Osteocyte (in vitro differentiated cells): ENCODE measurements around the gene TXNIP. TPM values are rescaled to one million over a fixed set of nuclear protein-coding genes. Genes with fewer than 3 reads are reported as not detected.

Source experiments
- DNase-seq: peaks from one replicate; pipeline ENCODE4 v3.0.0; 2021; ENCODE audit warnings: mixed read lengths; ENCODE audit not compliant: unreplicated experiment; ENCODE audit errors: extremely low spot score
- H3K27ac Mint-ChIP-seq: one replicate; pipeline ENCODE4 v1.8.0; 2021; ENCODE audit warnings: mild to moderate bottlenecking, mixed read lengths; ENCODE audit not compliant: unreplicated experiment
- H3K27me3 Mint-ChIP-seq: one replicate; pipeline ENCODE4 v1.8.0; 2021; ENCODE audit warnings: mixed read lengths; ENCODE audit not compliant: unreplicated experiment
- H3K36me3 Mint-ChIP-seq: one replicate; pipeline ENCODE4 v1.8.0; 2021; ENCODE audit warnings: mixed read lengths; ENCODE audit not compliant: unreplicated experiment
- H3K4me1 Mint-ChIP-seq: one replicate; pipeline ENCODE4 v1.8.0; 2021; ENCODE audit warnings: mixed read lengths; ENCODE audit not compliant: unreplicated experiment
- H3K4me3 Mint-ChIP-seq: one replicate; pipeline ENCODE4 v1.8.0; 2021; ENCODE audit warnings: mild to moderate bottlenecking, moderate library complexity, mixed read lengths; ENCODE audit not compliant: unreplicated experiment
- H3K9me3 Mint-ChIP-seq: one replicate; pipeline ENCODE4 v1.8.0; 2021; ENCODE audit warnings: mixed read lengths; ENCODE audit not compliant: unreplicated experiment
- total RNA-seq: library from RNA; stranded (reverse); gene quantifications from 2 replicates; pipeline ENCODE4 v1.2.1, GENCODE V29; 2021
- TF ChIP-seq, protein P1 (sequence below): fragments of 200-600 bp; sonication (generic); IDR thresholded peaks from 2 replicates; pipeline ENCODE4 v1.5.0; 2021; ENCODE audit warnings: antibody characterized with exemption, mild to moderate bottlenecking, moderate library complexity

The TXNIP gene
- total RNA-seq, 1 donor from 2014 or later: 246 TPM

DNA sequence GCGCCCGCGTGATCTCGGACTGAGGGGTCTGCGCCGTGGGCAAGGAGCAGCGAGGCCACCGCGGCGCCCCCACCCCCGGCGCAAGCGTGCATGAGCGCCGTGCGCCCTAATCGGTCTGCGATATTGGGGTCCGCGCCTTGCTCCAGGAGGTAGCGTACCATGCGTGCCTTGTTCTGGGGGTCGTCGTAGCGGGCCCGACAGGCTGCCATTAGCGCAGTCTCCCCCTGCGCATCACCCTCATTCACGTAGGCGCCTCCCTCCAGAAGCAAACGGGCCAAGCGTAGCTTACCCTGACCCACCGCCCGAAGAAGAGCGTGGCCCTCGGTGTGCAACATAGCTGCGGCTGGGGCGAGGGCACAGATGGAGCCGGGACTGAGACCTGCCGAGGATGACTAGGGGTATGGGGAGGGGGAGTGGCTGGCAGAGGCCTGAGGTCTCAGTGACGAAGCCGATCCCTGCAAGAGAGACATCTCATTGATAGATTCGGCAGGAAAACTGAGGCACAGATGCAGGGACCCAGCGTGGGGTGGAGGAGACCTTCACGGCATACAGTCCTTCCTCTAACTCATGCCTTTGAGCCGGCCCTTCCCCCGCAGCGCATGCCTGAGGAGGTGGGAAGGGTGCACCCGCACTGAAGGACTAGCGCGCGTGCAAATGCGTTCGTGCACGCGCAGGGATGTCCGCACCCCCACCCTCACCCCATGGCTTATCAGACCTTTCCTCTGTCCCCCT, 34.8 kb downstream of the TXNIP start:
- DNase-seq: no peak
- TF ChIP-seq, protein P1, sequence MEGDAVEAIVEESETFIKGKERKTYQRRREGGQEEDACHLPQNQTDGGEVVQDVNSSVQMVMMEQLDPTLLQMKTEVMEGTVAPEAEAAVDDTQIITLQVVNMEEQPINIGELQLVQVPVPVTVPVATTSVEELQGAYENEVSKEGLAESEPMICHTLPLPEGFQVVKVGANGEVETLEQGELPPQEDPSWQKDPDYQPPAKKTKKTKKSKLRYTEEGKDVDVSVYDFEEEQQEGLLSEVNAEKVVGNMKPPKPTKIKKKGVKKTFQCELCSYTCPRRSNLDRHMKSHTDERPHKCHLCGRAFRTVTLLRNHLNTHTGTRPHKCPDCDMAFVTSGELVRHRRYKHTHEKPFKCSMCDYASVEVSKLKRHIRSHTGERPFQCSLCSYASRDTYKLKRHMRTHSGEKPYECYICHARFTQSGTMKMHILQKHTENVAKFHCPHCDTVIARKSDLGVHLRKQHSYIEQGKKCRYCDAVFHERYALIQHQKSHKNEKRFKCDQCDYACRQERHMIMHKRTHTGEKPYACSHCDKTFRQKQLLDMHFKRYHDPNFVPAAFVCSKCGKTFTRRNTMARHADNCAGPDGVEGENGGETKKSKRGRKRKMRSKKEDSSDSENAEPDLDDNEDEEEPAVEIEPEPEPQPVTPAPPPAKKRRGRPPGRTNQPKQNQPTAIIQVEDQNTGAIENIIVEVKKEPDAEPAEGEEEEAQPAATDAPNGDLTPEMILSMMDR: no peak
- Mint-ChIP-seq H3K27ac (peak overlapping the region; percentile 28), H3K9me3 (no peaks in the 10 kb centered on the region), H3K36me3 (no peaks in the 10 kb centered on the region), H3K4me1 (peaks cover 58% of the 10 kb centered on the region), H3K4me3 (peak overlapping the region; percentile 85), H3K27me3 (no peaks in the 10 kb centered on the region)

DNA sequence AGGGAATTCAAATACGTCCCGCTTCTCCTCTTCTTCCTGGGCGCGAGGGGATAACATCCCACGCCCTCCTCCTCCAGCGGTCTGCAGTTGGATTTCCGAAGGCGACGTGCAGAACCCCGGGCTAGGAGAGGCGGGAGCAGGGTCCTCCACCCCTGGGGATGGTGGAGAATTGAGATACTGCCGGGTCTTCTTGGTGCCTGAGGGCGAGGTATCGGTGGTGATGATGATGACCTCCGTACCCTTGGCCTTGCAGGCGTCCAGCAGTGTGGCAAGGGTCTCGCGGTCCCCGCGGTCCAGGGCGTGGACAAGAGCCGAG, 35.3 kb downstream of the TXNIP start:
- H3K4me1 Mint-ChIP-seq: peaks cover 62% of the 10 kb centered on the region
- no peaks in the 10 kb centered on the region for H3K27me3 Mint-ChIP-seq

DNA sequence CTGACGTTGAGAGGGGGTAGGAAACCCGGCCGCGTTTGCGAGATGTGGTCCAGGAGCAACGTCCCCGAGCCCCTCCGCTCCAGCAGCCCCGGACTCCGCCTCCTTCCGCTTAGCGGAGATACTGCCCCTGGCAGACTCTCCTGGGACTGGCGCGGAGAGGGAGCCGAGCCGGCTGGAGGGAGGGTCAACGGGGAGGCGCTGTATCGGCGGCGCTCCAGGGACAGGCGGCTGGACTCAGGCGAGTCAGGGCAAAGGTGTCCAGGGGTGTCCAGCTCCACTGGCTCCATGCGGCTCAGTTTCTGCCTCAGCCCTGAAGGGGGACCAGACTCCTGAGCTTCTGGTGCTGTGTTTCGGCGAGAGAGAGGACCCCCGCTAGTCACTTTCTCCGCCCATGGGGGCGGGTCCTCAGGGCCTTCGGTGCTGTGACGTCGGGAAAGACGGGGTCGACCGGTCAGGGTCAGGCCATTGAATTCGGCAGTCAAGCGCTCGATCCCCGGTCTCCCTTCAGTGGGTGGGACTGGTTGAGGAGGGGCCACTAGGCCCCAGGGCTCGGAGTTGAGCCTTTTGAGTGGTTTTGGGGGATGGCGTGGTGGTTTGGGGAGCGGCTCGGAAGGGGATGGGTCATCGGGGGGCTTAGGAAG, 35.8 kb downstream of the TXNIP start:
- Mint-ChIP-seq H3K4me1 (peaks cover 67% of the 10 kb centered on the region), H3K9me3 (no peaks in the 10 kb centered on the region), H3K27me3 (no peaks in the 10 kb centered on the region), H3K4me3 (peak overlapping the region; percentile 85), H3K27ac (peak overlapping the region; percentile 94), H3K36me3 (no peaks in the 10 kb centered on the region)
- TF ChIP-seq, protein P1: peak; percentile 20
- peak; percentile 89 for DNase-seq

More for the DNA sequence above, 35.3 kb downstream of the TXNIP start:
- no peaks in the 10 kb centered on the region for H3K36me3 Mint-ChIP-seq
- DNase-seq: no peak
- TF ChIP-seq, protein P1: no peak
- peak overlapping the region; percentile 94 for H3K27ac Mint-ChIP-seq
- H3K4me3 Mint-ChIP-seq: peak overlapping the region; percentile 85
- no peaks in the 10 kb centered on the region for H3K9me3 Mint-ChIP-seq

DNA sequence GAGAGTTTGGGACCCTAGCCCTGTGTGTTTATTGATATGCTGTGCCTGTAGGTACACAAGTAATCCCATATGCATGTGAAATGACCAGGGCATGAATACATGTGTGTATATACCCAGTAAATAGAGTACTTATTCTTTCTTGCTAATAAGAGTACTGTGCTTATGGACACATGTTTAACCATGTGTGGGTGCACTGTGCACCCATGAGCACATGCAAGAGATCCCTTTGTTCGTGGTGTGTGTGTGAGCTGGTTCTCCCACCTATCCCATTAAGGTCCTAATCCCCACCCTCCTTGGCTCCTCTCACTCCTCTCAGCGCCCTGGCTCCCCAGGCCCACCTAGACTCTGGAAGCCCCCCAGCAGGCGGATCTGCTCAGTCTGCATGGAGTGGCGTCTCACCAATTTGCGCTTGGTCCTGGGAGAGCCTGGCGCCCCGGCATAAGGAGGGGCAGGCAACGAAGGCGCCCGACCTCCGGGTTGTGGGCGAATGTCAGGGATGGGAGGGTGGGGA, 36.4 kb downstream of the TXNIP start:
- peak overlapping the region; percentile 94 for H3K27ac Mint-ChIP-seq
- no peak for DNase-seq
- no peaks in the 10 kb centered on the region for H3K27me3 Mint-ChIP-seq
- H3K4me3 Mint-ChIP-seq: peak overlapping the region; percentile 85
- peaks cover 69% of the 10 kb centered on the region for H3K4me1 Mint-ChIP-seq
- H3K9me3 Mint-ChIP-seq: no peaks in the 10 kb centered on the region
- no peaks in the 10 kb centered on the region for H3K36me3 Mint-ChIP-seq
- TF ChIP-seq, protein P1: no peak

DNA sequence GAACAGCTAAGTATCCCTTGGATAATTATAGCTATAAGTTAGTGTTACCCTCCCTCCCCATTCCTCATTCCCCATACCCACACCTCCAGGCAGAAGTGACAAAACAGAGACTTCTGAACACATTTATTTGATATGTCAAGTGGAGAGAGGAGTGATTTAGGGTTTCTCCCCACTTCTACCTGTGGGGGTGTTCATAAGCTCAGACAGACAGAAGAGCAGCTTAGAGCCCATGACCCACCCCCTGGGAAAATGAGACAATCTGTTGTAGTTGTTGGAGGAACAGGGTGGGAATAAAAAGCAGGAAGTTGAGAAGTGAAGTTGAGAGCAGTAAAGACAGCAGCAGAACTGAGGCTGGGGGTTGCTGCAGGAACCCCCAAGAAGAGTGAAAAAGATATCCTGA, 37.0 kb downstream of the TXNIP start:
- H3K36me3 Mint-ChIP-seq: no peaks in the 10 kb centered on the region
- no peak overlapping the region for H3K27ac Mint-ChIP-seq
- no peaks in the 10 kb centered on the region for H3K9me3 Mint-ChIP-seq
- H3K4me3 Mint-ChIP-seq: no peak overlapping the region
- peaks cover 71% of the 10 kb centered on the region for H3K4me1 Mint-ChIP-seq
- no peaks in the 10 kb centered on the region for H3K27me3 Mint-ChIP-seq
- TF ChIP-seq, protein P1: no peak
- DNase-seq: no peak
